Measurements from ENCODE around the gene RPS19BP1. TPM values are rescaled to one million over a fixed set of nuclear protein-coding genes. Genes with fewer than 3 reads are reported as not detected.
A peak's percentile ranks its signal among the peaks of the same experiment; 100 is the strongest.

The RPS19BP1 gene
- total RNA-seq, 1 experiment from 2014 or later = 85.8 TPM

DNA sequence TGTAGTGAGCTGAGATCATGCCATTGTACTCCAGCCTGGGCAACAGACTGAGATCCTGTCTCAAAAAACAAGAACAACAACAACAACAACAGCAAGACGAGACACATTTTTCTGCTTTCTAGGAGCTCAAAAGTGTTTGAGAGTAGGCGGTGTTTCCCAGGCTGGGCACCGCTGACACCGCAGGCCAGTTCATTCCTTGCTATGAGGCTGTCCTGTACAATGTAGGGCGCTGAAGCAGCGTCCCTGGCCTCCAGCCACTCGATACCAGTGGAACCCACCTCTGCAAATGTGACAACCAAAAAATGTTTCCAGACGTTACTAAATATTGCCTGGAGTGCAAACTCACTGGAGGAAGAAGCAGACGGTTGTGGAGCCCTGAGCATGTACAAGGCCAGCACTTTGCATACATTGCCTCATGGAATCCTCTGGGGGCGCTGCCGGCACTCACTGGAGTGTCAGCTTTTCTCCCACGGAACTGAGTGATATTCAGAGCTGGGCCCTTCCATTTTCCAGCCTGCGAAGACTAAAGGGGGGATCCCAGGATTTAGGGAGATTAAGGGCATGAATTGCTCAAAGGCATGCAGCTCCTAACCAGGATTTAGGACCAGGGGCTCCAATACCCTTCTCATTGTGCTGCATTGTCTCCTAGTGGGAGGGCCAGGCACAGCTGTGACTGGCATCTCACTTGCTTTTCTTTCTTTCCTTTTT is 36.3 kb downstream of the RPS19BP1 start:
- Histone ChIP-seq H3K4me1 (peaks cover 6% of the 10 kb centered on the region; the same call in 1 of the 2 replicates), H3K9me3 (no peaks in the 10 kb centered on the region), H3K4me3 (ENCODE audit: low read depth, low read length) (no peak overlapping the region), H3K36me3 (ENCODE audit: control insufficient read depth, insufficient read depth, low read length) (no peaks in the 10 kb centered on the region), H3K27me3 (replicated peaks; ENCODE audit: control insufficient read depth, insufficient read depth, low read length) (no peaks in the 10 kb centered on the region)
- CTCF ChIA-PET = interaction anchor here (0.5 to 1.5 kb wide), 12 partner anchors 9 to 97 kb away, joined by 3 to 11 read pairs (median 3); partner anchors contain the start of gene ATF4
- TF ChIP-seq, protein P1, sequence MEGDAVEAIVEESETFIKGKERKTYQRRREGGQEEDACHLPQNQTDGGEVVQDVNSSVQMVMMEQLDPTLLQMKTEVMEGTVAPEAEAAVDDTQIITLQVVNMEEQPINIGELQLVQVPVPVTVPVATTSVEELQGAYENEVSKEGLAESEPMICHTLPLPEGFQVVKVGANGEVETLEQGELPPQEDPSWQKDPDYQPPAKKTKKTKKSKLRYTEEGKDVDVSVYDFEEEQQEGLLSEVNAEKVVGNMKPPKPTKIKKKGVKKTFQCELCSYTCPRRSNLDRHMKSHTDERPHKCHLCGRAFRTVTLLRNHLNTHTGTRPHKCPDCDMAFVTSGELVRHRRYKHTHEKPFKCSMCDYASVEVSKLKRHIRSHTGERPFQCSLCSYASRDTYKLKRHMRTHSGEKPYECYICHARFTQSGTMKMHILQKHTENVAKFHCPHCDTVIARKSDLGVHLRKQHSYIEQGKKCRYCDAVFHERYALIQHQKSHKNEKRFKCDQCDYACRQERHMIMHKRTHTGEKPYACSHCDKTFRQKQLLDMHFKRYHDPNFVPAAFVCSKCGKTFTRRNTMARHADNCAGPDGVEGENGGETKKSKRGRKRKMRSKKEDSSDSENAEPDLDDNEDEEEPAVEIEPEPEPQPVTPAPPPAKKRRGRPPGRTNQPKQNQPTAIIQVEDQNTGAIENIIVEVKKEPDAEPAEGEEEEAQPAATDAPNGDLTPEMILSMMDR (IDR thresholded peaks at IDR 0.05; ENCODE audit: insufficient read depth in 1 of 2, low read depth in 1 of 2, low read length in 1 of 2, severe bottlenecking in 1 of 2, unreplicated experiment in 1 of 2) = peak; percentile 48 to 55
- no TSS peak for BruUV-seq (replicated peaks)
- Mint-ChIP-seq H3K36me3 (ENCODE audit: insufficient read depth, unreplicated experiment) (peaks cover 8% of the 10 kb centered on the region), H3K9me3 (ENCODE audit: unreplicated experiment) (no peaks in the 10 kb centered on the region), H3K4me1 (ENCODE audit: low read depth, unreplicated experiment) (peaks cover 30% of the 10 kb centered on the region), H3K27me3 (ENCODE audit: insufficient read depth, unreplicated experiment) (no peaks in the 10 kb centered on the region), H3K27ac (ENCODE audit: unreplicated experiment) (no peak overlapping the region), H3K4me3 (ENCODE audit: unreplicated experiment) (no peak overlapping the region)
- intact Hi-C loops (cut with micrococcal nuclease; ENCODE audit: unreplicated experiment) = no loop called here
- POLR2A ChIA-PET = no interaction called here
- peak in 1 of 2 experiments; percentile 55 for DNase-seq

- intact Hi-C loops (cut with micrococcal nuclease; ENCODE audit: unreplicated experiment) = loop anchor here (5.0 kb wide), 1 partner anchor 38 kb away; the partner anchor contains the start of gene RPS19BP1
- no peaks in the 10 kb centered on the region for H3K9me3 ChIP-seq
- no peak for DNase-seq
- H3K36me3 ChIP-seq (ENCODE audit: control insufficient read depth, insufficient read depth, low read length) = no peaks in the 10 kb centered on the region
- Mint-ChIP-seq H3K27ac (ENCODE audit: unreplicated experiment) (no peak overlapping the region), H3K36me3 (ENCODE audit: insufficient read depth, unreplicated experiment) (peaks cover 5% of the 10 kb centered on the region), H3K27me3 (ENCODE audit: insufficient read depth, unreplicated experiment) (no peaks in the 10 kb centered on the region), H3K4me1 (ENCODE audit: low read depth, unreplicated experiment) (peaks cover 28% of the 10 kb centered on the region), H3K9me3 (ENCODE audit: unreplicated experiment) (no peaks in the 10 kb centered on the region), H3K4me3 (ENCODE audit: unreplicated experiment) (no peak overlapping the region)
- ChIA-PET CTCF (interaction anchor here (0.6 to 1.5 kb wide), 3 partner anchors 24 to 220 kb away, joined by 3 to 15 read pairs (median 4); no protein-coding TSS in a partner anchor), POLR2A (no interaction called here)
- no peak overlapping the region for H3K4me3 ChIP-seq (ENCODE audit: low read depth, low read length)
- no peaks in the 10 kb centered on the region for H3K27me3 ChIP-seq (replicated peaks; ENCODE audit: control insufficient read depth, insufficient read depth, low read length)
- TF ChIP-seq, protein P1 (IDR thresholded peaks at IDR 0.05; ENCODE audit: insufficient read depth in 1 of 2, low read depth in 1 of 2, low read length in 1 of 2, severe bottlenecking in 1 of 2, unreplicated experiment in 1 of 2) = no peak
- H3K4me1 ChIP-seq = peaks cover 11% of the 10 kb centered on the region
- no TSS peak for BruUV-seq (replicated peaks)
Measured at GRCh38 chr22:39494471-39495120, 38.0 kb downstream of the RPS19BP1 start.

GRCh38 chr22:39493759-39494158 is 38.8 kb downstream of the RPS19BP1 start:
- Histone ChIP-seq H3K4me3 (ENCODE audit: low read depth, low read length) (no peak overlapping the region), H3K9me3 (no peaks in the 10 kb centered on the region), H3K36me3 (ENCODE audit: control insufficient read depth, insufficient read depth, low read length) (no peaks in the 10 kb centered on the region), H3K27me3 (replicated peaks; ENCODE audit: control insufficient read depth, insufficient read depth, low read length) (no peaks in the 10 kb centered on the region), H3K4me1 (peaks cover 16% of the 10 kb centered on the region)
- Mint-ChIP-seq H3K27ac (ENCODE audit: unreplicated experiment) (no peak overlapping the region), H3K4me3 (ENCODE audit: unreplicated experiment) (no peak overlapping the region), H3K36me3 (ENCODE audit: insufficient read depth, unreplicated experiment) (peaks cover 5% of the 10 kb centered on the region), H3K27me3 (ENCODE audit: insufficient read depth, unreplicated experiment) (no peaks in the 10 kb centered on the region), H3K4me1 (ENCODE audit: low read depth, unreplicated experiment) (peaks cover 20% of the 10 kb centered on the region), H3K9me3 (ENCODE audit: unreplicated experiment) (no peaks in the 10 kb centered on the region)
- no TSS peak for BruUV-seq (replicated peaks)
- DNase-seq = no peak
- ChIA-PET CTCF (interaction anchor here (0.6 to 1.5 kb wide), 5 partner anchors 19 to 1992 kb away, joined by 3 to 15 read pairs (median 4); no protein-coding TSS in a partner anchor), POLR2A (interaction anchor here (0.6 to 1.1 kb wide), 3 partner anchors 21 to 42 kb away, joined by 3 to 7 read pairs (median 4); partner anchors contain the start of gene ATF4)
- intact Hi-C loops (cut with micrococcal nuclease; ENCODE audit: unreplicated experiment) = loop anchor here (5.0 kb wide), 1 partner anchor 39 kb away; the partner anchor contains the start of gene RPS19BP1
- TF ChIP-seq, protein P1 (IDR thresholded peaks at IDR 0.05; ENCODE audit: insufficient read depth in 1 of 2, low read depth in 1 of 2, low read length in 1 of 2, severe bottlenecking in 1 of 2, unreplicated experiment in 1 of 2) = no peak
